ENCODE results near the gene CALD1.

CALD1 gene, protein sequence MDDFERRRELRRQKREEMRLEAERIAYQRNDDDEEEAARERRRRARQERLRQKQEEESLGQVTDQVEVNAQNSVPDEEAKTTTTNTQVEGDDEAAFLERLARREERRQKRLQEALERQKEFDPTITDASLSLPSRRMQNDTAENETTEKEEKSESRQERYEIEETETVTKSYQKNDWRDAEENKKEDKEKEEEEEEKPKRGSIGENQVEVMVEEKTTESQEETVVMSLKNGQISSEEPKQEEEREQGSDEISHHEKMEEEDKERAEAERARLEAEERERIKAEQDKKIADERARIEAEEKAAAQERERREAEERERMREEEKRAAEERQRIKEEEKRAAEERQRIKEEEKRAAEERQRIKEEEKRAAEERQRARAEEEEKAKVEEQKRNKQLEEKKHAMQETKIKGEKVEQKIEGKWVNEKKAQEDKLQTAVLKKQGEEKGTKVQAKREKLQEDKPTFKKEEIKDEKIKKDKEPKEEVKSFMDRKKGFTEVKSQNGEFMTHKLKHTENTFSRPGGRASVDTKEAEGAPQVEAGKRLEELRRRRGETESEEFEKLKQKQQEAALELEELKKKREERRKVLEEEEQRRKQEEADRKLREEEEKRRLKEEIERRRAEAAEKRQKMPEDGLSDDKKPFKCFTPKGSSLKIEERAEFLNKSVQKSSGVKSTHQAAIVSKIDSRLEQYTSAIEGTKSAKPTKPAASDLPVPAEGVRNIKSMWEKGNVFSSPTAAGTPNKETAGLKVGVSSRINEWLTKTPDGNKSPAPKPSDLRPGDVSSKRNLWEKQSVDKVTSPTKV

DNA sequence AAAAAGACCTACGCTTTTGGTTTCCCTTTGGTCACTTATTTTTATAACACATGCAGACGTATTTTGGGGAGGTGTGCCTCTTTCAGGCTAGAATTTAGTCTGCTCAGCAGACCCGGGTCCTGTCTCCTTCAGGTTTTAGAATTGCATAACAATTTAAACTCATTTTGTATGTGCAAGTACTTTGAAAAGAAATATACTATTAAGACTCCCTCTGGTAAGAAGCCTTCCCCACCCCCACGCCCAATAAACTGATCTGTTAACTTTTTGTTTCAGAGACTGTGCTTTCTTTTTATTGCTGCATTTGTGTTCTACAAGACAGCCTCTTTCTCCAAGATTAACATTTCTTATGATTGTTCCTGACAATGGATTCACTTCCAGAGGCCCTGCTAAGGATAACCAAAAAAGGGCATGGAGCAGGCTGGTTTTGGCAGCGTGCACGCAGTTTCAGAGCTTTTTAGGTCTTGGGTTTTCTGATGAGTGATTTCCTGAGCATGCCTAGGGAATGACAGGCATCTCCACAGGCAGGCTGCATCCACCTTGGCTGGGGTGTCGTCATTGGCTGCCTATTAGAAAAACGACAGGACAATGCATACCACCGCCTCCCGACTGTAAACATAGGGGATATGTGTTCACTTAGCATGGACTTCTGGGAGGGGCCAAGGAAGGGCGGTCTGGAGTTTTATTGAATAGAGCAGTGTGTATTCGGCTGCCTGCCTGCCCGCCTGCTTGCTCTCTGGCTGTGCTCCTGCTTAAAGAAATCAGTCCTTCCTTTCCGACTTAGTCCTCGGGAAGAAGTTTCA lies at the start of gene CALD1:
CALD1 (plus strand) TSS at position 694 of the 800 bp plus-strand sequence. CDS start 88,100 bp downstream, outside the sequence.
- DNase-seq = peak; percentile 98
- in situ Hi-C loops (cut with HindIII; ENCODE audit: low pct_ligation_motif_present, low pct_unique_long_range_greater_than_20kb, low sequenced_read_pairs) = no loop called here

DNA sequence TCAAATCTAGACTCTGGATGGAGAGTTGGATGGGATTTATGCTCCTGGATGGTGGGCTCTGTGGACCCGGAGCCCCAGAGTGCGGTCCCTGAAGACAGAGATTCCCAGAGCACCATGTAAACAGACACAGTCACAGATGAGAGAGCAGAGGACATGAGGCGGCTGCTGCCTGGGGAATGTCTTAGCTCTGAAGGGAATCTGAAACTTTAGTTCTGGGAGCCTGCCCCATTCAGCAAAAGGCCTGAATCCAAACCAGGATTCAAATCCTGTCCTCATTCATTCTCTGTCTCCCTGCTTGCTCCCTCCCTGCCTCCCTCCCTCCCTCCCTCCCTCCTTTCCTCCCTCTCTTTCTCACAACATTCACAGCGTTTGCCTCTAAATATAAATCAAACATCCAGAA lies 49.5 kb upstream of the CALD1 start:
- in situ Hi-C loops (cut with HindIII; ENCODE audit: low pct_ligation_motif_present, low pct_unique_long_range_greater_than_20kb, low sequenced_read_pairs) = no loop called here

DNA sequence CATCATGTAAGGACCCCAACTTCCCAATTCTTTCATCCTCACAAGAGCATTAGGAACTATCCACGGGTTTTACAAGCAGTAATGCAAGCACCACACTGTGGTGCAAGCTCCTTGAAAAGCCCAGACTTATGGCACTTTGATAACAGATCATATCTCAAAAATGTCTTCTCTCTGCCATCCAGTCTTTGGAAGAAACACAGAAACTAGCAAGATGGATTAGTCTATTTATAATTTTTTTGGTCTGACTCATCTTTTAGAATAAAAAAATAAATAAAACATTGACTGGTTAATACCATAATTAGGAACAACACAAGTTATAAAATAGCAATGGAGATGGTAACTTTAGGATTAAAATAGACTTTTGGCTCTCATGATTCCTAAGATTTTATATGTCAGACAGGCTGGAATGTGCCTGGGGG lies 49.0 kb upstream of the CALD1 start:
- in situ Hi-C loops (cut with HindIII; ENCODE audit: low pct_ligation_motif_present, low pct_unique_long_range_greater_than_20kb, low sequenced_read_pairs) = no loop called here
- DNase-seq = no peak

More for the DNA sequence above, 49.5 kb upstream of the CALD1 start:
- DNase-seq = no peak

DNA sequence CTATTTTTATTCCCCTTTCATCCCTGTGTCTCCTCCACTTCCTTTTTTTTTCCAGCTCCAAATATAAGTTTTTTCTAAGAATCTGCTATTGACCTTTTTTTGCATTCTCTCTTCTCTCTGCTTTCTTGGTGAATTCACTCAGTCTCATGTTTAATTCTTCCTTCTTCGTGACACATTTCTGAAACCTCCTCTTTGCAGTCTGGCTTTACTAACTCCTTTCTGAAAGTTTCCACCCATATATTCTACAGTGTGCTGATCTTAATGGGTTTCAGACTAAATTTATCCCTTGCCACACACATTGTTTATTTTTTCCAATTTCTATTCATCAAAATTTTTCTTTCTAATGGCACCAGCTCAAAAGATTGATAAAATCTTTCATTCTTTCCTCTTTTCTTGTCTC lies 47.8 kb upstream of the CALD1 start:
- in situ Hi-C loops (cut with HindIII; ENCODE audit: low pct_ligation_motif_present, low pct_unique_long_range_greater_than_20kb, low sequenced_read_pairs) = no loop called here
- DNase-seq = no peak

DNA sequence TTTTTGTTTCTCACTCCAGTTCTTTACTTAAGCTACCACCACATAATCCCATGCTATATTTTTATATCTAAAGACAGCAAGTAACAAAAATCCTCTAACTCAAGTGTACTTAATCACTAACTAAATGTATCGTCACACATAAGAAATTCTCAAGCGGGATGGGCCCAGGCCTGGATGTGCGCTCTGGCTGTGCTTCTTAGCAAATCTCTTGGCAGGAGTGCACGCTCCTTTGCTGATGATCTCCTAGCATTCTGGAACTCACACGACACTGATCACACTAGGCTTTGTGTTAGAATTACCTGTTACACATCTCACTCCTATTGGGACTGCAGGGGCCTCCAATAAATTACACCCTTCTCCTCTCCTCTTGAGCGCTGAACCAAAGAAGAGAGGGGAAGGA lies 46.7 kb upstream of the CALD1 start:
- in situ Hi-C loops (cut with HindIII; ENCODE audit: low pct_ligation_motif_present, low pct_unique_long_range_greater_than_20kb, low sequenced_read_pairs) = no loop called here
- no peak for DNase-seq

DNA sequence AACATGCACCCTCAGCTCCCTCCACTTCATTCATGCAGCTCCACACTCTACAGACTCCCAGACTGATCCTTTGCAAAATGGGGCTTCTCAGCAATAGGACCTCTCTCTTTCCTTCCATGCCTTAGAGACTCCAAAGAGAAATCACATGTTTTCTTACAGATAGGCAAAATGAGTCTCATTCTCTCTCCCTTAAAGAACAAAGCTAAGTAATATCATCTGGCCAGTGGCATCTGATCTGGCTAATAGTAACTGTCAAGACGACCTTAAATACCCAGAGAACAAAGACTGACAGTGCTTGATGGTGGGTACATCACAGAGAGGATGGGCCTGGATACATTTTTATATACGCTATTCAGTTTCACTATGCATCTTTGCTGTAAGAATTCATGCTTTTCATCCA lies 43.1 kb upstream of the CALD1 start:
- no peak for DNase-seq
- in situ Hi-C loops (cut with HindIII; ENCODE audit: low pct_ligation_motif_present, low pct_unique_long_range_greater_than_20kb, low sequenced_read_pairs) = no loop called here

DNA sequence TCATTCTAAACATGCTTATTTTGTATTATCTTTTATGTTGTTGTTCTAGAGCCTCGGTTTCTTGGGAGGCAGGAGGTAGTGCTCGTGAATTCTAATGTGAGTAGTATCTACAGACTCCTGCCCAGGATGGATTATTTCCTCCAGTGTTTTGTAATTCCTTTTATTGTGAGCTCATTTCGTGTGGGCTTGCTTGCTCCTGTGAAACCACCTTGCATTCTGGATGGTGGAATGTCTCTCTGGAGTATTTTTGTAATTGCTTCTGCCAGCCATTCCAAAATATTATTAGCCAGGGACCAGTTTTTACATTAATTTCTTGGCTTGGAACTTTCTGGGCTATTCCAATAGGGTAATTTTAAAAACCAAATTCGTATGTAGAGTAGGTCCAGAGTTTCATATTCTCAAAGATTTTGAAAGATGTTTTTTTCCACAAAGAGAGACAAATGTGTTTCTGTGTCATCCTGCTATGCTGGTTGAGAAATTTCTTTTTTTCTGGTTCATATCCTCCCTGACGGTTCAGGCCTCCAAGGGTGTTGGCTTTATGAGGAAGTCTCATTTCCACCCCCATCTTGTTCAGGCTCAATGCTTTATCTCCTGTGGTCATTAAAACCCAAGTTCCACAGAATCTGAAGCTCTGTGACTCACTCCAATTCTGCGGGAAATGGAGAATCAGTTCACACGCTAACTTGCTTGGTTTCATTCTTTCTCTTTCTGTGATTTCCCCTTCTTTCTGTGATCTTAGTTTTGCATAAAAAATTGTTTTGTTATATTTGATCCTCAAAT lies 41.7 kb upstream of the CALD1 start:
- DNase-seq = no peak
- in situ Hi-C loops (cut with HindIII; ENCODE audit: low pct_ligation_motif_present, low pct_unique_long_range_greater_than_20kb, low sequenced_read_pairs) = no loop called here

DNA sequence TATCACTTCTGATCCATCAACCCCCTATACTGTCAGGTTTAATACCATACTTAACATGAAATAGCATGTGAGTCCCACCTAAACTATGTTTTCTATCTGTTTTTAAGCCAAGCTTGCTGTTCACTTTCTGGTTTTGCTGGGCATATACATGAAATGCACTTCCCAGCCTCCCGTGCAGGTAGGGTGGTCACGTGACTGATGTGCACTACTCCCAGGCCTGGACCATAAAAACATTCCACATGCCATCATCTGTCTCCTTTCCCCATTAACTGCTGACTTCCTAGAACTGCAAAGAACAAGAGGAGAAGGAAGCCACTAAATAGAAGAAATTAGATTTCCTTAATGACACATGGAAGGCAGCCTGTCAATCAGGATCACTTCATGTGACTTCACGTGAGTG lies 40.1 kb upstream of the CALD1 start:
- DNase-seq = no peak
- in situ Hi-C loops (cut with HindIII; ENCODE audit: low pct_ligation_motif_present, low pct_unique_long_range_greater_than_20kb, low sequenced_read_pairs) = no loop called here

DNA sequence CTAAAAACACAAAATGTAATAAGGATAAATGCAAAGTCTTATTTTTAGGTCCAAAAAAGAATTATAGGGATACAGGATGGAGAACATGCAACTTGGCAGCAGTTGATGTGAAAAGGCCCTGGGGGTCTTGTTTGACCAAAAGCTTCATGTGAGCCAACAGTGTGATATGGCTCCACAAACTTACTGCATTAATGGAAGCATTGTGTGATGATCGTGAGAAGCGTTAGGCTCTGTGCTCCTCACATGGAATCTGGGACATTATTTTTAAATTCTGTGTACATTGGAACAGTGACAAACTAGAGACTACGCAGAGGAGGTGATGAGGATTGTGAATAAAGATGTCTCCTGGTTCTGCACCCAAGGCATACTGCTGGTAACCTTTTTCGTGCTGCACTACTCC lies 39.1 kb upstream of the CALD1 start:
- in situ Hi-C loops (cut with HindIII; ENCODE audit: low pct_ligation_motif_present, low pct_unique_long_range_greater_than_20kb, low sequenced_read_pairs) = no loop called here
- no peak for DNase-seq

DNA sequence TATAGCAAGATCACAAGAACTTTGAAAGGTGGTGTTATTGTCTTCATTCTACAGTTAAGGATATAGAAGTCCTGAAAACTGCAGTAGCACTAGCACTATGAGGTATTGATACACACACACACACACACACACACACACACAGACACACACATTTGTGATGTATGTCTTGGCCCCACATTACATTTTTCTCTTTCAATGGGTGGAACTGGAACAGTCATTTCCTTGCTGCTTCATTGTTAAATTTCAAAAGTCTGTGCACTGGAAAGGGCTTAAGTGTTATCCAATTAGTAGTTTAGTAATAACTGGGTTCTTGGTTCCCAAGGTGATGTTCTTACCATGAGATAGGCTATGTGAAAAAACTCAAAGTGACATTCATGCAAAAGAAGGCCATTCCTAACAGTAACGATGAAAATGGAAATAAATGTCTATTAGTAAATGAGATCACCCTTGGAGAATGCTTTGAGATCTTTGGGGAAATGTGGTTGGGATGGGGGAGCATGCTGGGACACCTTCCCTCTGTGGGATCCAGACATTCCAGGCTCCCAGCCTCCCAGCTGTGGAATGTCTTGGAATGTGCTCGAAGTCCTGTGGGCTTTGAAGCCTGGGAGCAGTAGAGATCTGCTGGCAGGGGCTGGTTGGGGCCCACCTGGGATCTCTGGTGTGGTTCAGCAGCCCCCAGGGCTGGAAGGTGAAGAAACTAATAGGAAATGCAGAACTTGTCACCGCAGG lies 37.4 kb upstream of the CALD1 start:
- in situ Hi-C loops (cut with HindIII; ENCODE audit: low pct_ligation_motif_present, low pct_unique_long_range_greater_than_20kb, low sequenced_read_pairs) = no loop called here
- DNase-seq = no peak

DNA sequence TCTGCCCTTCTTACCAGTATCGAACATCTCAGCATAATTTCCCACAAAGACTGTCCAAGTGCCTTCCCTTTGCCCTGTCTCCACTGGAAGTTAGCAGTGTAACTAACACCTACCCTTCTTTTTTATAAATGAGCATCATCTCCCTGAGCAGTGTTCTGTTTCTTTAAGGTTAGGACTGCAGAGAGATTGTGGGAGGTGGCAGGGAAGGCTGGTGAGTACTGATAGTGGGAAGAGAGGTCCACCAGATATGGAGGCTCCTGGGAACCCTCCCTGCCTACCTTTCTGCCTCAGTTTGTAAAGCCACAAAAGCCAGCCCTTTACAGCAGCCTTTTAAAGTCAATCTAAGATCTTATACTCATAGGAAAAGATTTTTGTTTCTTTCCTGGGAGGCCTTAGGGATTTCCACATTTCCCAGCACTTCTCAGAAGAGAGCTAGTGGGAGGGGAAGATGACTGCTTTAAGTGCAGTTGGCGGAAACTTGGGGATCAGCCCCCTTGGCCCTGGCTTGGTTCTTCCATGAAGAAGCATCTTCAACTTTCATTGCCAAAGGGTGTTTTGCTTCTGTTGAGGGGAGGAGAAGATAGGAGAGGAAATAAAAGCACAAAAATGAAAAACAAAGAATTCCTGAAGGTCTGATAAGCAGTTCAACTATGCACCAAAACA lies 36.6 kb upstream of the CALD1 start:
- in situ Hi-C loops (cut with HindIII; ENCODE audit: low pct_ligation_motif_present, low pct_unique_long_range_greater_than_20kb, low sequenced_read_pairs) = no loop called here
- no peak for DNase-seq

DNA sequence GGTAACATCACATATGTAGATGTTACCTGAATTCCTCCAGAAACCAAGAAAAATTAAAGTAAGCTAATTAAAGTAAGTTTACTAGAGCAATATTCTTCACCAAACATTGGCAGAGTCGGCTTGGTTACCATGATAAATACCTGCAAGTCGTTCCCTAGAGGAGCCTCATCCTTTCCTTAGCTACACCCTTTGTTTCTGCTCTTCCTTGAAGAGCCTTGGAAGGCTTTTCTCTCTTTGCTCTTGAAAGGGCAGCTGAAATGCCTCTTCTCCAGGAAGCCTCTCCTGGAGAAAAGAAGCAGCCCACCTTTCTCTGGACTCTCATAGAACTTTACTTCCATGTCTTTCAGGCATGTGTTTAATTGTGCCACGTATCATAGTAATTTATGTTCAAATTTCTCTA lies 34.9 kb upstream of the CALD1 start:
- in situ Hi-C loops (cut with HindIII; ENCODE audit: low pct_ligation_motif_present, low pct_unique_long_range_greater_than_20kb, low sequenced_read_pairs) = no loop called here
- no peak for DNase-seq

DNA sequence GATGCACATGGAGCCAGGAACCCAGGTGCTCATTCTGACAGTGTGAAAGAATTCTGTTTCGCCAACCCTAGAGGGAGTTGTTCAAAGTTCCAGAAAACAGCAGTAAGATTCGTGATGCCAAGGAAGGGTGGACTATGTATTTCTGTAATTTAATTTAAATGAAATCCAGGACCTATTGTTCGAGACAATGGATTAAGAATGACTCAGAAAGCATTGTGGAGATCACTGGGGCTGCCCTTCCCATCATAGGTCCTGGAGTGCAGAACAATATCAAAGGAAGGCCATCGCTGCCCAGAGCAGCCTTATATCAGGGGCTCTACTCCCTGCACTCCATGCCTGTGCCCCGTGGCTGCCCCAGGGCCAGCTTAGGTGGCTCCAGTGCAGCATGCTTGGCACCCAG lies 32.1 kb upstream of the CALD1 start:
- no peak for DNase-seq
- in situ Hi-C loops (cut with HindIII; ENCODE audit: low pct_ligation_motif_present, low pct_unique_long_range_greater_than_20kb, low sequenced_read_pairs) = no loop called here

DNA sequence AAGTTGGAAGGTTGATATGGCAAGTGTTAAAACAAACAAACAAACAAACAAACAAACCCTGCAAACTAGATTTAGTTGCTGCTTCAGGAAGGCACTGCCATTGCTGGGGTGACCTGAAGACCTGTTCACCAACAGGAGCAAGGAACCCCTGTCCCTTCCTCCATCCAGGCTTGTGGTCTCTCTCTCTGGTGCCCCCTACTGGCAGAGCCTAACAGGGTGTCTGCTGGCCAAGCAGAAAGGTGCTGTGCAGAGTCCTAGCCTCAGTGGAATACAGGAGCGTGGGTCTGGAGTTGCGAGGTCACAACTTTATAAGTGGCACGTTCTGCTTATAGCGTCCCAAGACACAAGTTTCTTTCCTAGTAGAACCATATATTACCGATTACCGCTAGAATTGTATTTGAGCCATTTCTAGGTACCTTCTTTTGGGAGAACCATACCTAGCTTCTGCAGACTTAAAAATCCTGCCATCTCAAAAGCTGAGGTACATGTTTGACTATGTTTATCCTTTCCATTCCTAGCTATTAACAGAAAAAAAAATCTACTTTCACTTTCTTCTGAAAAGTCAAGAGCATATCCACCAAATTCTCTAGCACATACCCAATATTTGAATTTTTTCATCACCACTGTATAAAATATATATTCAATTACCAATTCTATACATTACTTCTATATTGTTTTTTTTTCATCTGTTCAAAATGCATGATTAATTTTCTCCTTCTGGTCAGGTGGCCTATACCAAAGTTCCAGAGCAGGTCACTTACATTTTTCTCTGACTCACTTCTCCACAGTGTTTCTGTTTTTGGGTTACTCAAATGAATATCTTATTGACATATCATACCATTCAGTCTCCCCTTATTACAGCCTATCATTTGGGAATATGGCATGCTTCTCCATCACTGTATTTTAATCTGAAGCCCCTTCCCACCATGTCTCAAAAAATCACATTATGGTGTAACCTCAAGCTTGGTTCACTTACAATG lies 29.1 kb upstream of the CALD1 start:
- in situ Hi-C loops (cut with HindIII; ENCODE audit: low pct_ligation_motif_present, low pct_unique_long_range_greater_than_20kb, low sequenced_read_pairs) = no loop called here
- DNase-seq = peak; percentile 65

DNA sequence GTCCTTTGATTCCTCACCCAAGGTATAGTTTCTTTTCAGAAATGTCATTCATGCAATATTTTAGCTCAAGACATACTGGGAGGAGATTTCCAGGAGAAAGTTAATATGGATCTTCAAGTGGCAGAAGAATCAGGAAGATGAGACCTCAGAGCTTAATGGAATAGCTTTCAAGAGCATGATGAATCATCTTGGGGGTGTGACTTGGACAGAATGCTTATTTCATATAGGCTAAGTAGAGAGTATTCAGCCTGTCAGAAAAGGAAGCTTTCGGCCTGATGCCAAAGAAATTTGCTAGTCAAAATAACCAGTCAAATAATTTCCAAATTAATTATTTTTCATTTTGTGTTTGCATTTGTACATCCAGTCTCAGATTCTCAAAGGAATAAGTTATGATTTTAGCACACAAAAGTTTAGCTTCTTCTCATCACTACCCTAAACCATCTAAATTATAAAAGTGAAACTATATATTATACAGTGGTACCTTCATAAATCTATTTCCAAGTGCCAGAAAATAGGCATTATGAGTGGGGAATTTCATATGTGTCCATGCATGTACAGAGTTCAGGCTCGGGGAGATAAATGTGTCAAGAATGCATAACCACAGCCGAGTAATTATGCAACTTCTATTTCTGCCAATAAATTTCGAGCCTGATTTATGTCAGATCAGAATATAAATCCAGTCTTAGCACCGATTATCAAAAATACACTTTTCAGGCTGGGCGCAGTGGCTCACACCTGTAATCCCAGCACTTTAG lies 27.3 kb upstream of the CALD1 start:
- in situ Hi-C loops (cut with HindIII; ENCODE audit: low pct_ligation_motif_present, low pct_unique_long_range_greater_than_20kb, low sequenced_read_pairs) = no loop called here
- DNase-seq = no peak
